K562 (cell line): ENCODE measurements around the gene SUPT3H. TPM values are rescaled to one million over a fixed set of nuclear protein-coding genes. Genes with fewer than 3 reads are reported as not detected.

ENCODE experiments used
- ATAC-seq: fragments of 200-7000 bp; cut with Tn5 transposase; 3 replicates; pipeline ENCODE4 v1.9.1; 2020; ENCODE audit warnings: moderate library complexity
- BruUV-seq: library from RNA; stranded (reverse); fragments of 400-500 nt; replicated peaks from 2 replicates; lab custom pipeline; 2021; lab: Mats Ljungman, UMichigan
- CTCF ChIA-PET: fragments of 300-600 bp; formaldehyde crosslinking; extraction: SDS; loops from one replicate; lab custom pipeline; 2021; ENCODE audit warnings: low intra/inter-chr PET ratio; lab: Yijun Ruan, JAX
- POLR2A ChIA-PET: fragments of 300-600, 350-650 bp; sonication (Branson Sonifier 250); formaldehyde crosslinking; extraction: SDS; loops from one replicate; lab custom pipeline; 2021; ENCODE audit warnings: antibody characterized with exemption, inconsistent platforms; lab: Yijun Ruan, JAX
- DNase-seq, 4 experiments: peaks; one replicate each; pipeline versions ENCODE4 v3.0.0 to v3.0.0-alpha.2; 2011 to 2018; ENCODE audit warnings: low spot score in 3 of 4, mixed read lengths in 3 of 4; ENCODE audit errors: extremely low read depth in 1 of 4
- FAIRE-seq: peaks from 2 replicates; lab custom pipeline; 2011; peaks lifted over from hg19 to GRCh38; lab: Jason Lieb, UNC
- H2AFZ ChIP-seq: 2 replicates; pipeline ENCODE4 v1.6.0; 2011; ENCODE audit warnings: low read depth, low read length, control low read depth, inconsistent platforms
- H3K27ac ChIP-seq: fragments of 200-600 bp; 3 replicates; pipeline ENCODE4 v1.8.0; 2011; ENCODE audit warnings: low read depth, mild to moderate bottlenecking, control low read depth, inconsistent platforms, low read length, moderate library complexity, mixed read lengths; ENCODE audit errors: extremely low read depth
- H3K27me3 ChIP-seq, 2 experiments: fragments of 300-600 bp in 1 of 2; 2 replicates in 1 of 2; 3 replicates in 1 of 2; pipeline versions ENCODE4 v1.6.0 to v1.8.0; 2011; ENCODE audit warnings: inconsistent platforms in 2 of 2, low read length in 2 of 2, mild to moderate bottlenecking in 1 of 2, mixed read lengths in 1 of 2, moderate library complexity in 1 of 2; ENCODE audit not compliant: control insufficient read depth in 2 of 2, insufficient read depth in 2 of 2
- H3K36me3 ChIP-seq: fragments of 300-600 bp; 3 replicates; pipeline ENCODE4 v1.8.0; 2011; ENCODE audit warnings: mild to moderate bottlenecking, low read length, inconsistent platforms; ENCODE audit not compliant: control insufficient read depth, insufficient read depth
- H3K4me1 ChIP-seq, 2 experiments: fragments of 200-600 bp in 1 of 2; replicated peaks in 1 of 2; 2 replicates in 1 of 2; 3 replicates in 1 of 2; pipeline versions ENCODE4 v1.5.1 to v1.8.0; 2011; ENCODE audit warnings: inconsistent platforms in 2 of 2, low read length in 2 of 2, mild to moderate bottlenecking in 1 of 2, mixed read lengths in 1 of 2, moderate library complexity in 1 of 2; ENCODE audit not compliant: control insufficient read depth in 2 of 2, insufficient read depth in 2 of 2
- H3K4me2 ChIP-seq: 2 replicates; pipeline ENCODE4 v1.6.1; 2011; ENCODE audit warnings: low read length, control low read depth, inconsistent platforms, mixed read lengths; ENCODE audit not compliant: insufficient read depth
- H3K4me3 ChIP-seq: fragments of 200-600 bp; sonication (generic), shearing (Covaris generic); 2 replicates; pipeline ENCODE4 v1.5.1; 2016; ENCODE audit warnings: control low read depth, inconsistent platforms
- H3K79me2 ChIP-seq: fragments of 200-600 bp; 3 replicates; pipeline ENCODE4 v1.8.0; 2011; ENCODE audit warnings: low read length, inconsistent platforms; ENCODE audit not compliant: control insufficient read depth, insufficient read depth
- H3K9ac ChIP-seq, 2 experiments: 2 replicates each; pipeline versions ENCODE4 v1.6.0 to v1.6.1; 2011; ENCODE audit warnings: low read depth in 2 of 2, low read length in 2 of 2, control low read depth in 1 of 2, inconsistent platforms in 1 of 2, mild to moderate bottlenecking in 1 of 2, mixed read lengths in 1 of 2; ENCODE audit not compliant: insufficient read depth in 1 of 2
- H3K9me1 ChIP-seq: one replicate; pipeline ENCODE4 v1.6.0; 2011; ENCODE audit warnings: inconsistent platforms, mild to moderate bottlenecking, low read length, moderate library complexity; ENCODE audit not compliant: control insufficient read depth, insufficient read depth
- H3K9me3 ChIP-seq: replicated peaks from 2 replicates; pipeline ENCODE4 v1.5.1; 2011; ENCODE audit warnings: low read depth, low read length, inconsistent platforms; ENCODE audit not compliant: control insufficient read depth, insufficient read depth
- H4K20me1 ChIP-seq: replicated peaks from 2 replicates; pipeline ENCODE4 v1.6.1; 2011; ENCODE audit warnings: low read length, inconsistent platforms, mixed read lengths; ENCODE audit not compliant: control insufficient read depth, insufficient read depth
- ARID4B ChIP-seq: sonication (generic); formaldehyde crosslinking; IDR thresholded peaks from 2 replicates; pipeline ENCODE4 v1.8.0; 2022; ENCODE audit warnings: mild to moderate bottlenecking, missing genetic modification reagents
- HNRNPL ChIP-seq: fragments of 200-400 bp; formaldehyde crosslinking; IDR thresholded peaks from 2 replicates; pipeline ENCODE4 v1.6.1; 2017; ENCODE audit warnings: low read depth, mild to moderate bottlenecking, low read length
- MIER1 ChIP-seq: fragments of 450-650 bp; IDR thresholded peaks from 2 replicates; pipeline ENCODE4 v1.6.1; 2016; ENCODE audit warnings: antibody characterized with exemption, mild to moderate bottlenecking, low read depth
- MYC ChIP-seq, 2 experiments: fragments of 250-450 bp in 1 of 2; sonication (Bioruptor Pico) in 1 of 2; IDR thresholded peaks; 2 replicates each; pipeline versions ENCODE4 v1.5.1 to v1.6.1; 2012 to 2021; ENCODE audit warnings: low read depth in 2 of 2, borderline replicate concordance in 1 of 2, improper control_type of control experiment in 1 of 2, low read length in 1 of 2, mild to moderate bottlenecking in 1 of 2, moderate library complexity in 1 of 2
- NFYB ChIP-seq: IDR thresholded peaks from 2 replicates; pipeline ENCODE4 v1.6.1; 2011; ENCODE audit warnings: mild to moderate bottlenecking, moderate library complexity; ENCODE audit not compliant: insufficient read length; ENCODE audit errors: extremely low read depth
- POLR3A ChIP-seq: IDR thresholded peaks from 2 replicates; pipeline ENCODE4 v1.6.1; 2011; ENCODE audit warnings: borderline replicate concordance, mild to moderate bottlenecking, moderate library complexity; ENCODE audit not compliant: insufficient read length, insufficient read depth; ENCODE audit errors: extremely low read depth
- U2AF2 ChIP-seq: fragments of 200-400 bp; formaldehyde crosslinking; optimal IDR thresholded peaks from 2 replicates; pipeline ENCODE3; 2017; ENCODE audit warnings: low read depth, mild to moderate bottlenecking, low read length
- ZFPM2 ChIP-seq: fragments of 250-450 bp; sonication (Bioruptor Pico); IDR thresholded peaks from 2 replicates; pipeline ENCODE4 v1.5.1; 2022; ENCODE audit warnings: mild to moderate bottlenecking
- ZNF395 ChIP-seq: fragments of 200-800 bp; sonication (Bioruptor generic); IDR thresholded peaks from 2 replicates; pipeline ENCODE4 v1.6.1; 2017; ENCODE audit warnings: missing genetic modification characterization, missing compliant biosample characterization
- ZNF644 ChIP-seq: fragments of 200-800 bp; sonication (Bioruptor generic); IDR thresholded peaks from 2 replicates; pipeline ENCODE4 v1.6.1; 2016; ENCODE audit warnings: low read depth, missing genetic modification characterization, missing compliant biosample characterization
- ZSCAN29 ChIP-seq: fragments of 450-650 bp; IDR thresholded peaks from 2 replicates; pipeline ENCODE4 v1.6.1; 2017
- WGBS: fragments of 100-300 bp; shearing (Covaris generic); methylation state at CpG from one replicate; pipeline ENCODE4 v1.1.6; 2016; ENCODE audit warnings: low coverage, mixed read lengths; ENCODE audit not compliant: insufficient coverage; ENCODE audit errors: missing lambda C conversion rate; 5-methylcytosine and 5-hydroxymethylcytosine counted together
- in situ Hi-C: fragments of 300-500 bp; cut with MboI; formaldehyde crosslinking; loops from 4 replicates; pipeline ENCODE4 v1.15.0; 2018; ENCODE audit warnings: inconsistent platforms, mixed read lengths
- intact Hi-C: fragments of 100-400 bp; cut with micrococcal nuclease; formaldehyde crosslinking; loops from 2 replicates; pipeline ENCODE4 v1.14.2; 2022
- polyA plus RNA-seq, 8 experiments: library from polyadenylated mRNA; depleted of rRNA in 4 of 8; stranded (reverse) in 5 of 8; unstranded in 3 of 8; fragments of >200 nt; fragmentation: Nextera tagmentation in 2 of 8; fragmentation: Illumina TruSeq in 1 of 8; extraction: Ambion mirVana in 2 of 8; extraction: Trizol in 1 of 8; gene quantifications; 2 replicates each; pipeline versions ENCODE4 v1.2.1 to v1.2.3, GENCODE V29; 2011 to 2014; ENCODE audit warnings: inconsistent platforms in 1 of 8, missing spikeins in 1 of 8
- total RNA-seq, 7 experiments: library from RNA; depleted of rRNA in 6 of 7; stranded (reverse); fragments of >200 nt in 6 of 7; fragmentation: Illumina TruSeq in 2 of 7; extraction: Trizol in 2 of 7; gene quantifications; 2 replicates each; pipeline versions ENCODE4 v1.2.1 to v1.2.3, GENCODE V29; 2011 to 2021; ENCODE audit warnings: low replicate concordance in 1 of 7
- TF ChIP-seq, protein P1 (sequence below): sonication (generic); formaldehyde crosslinking; IDR thresholded peaks from 2 replicates; pipeline ENCODE4 v1.8.0; 2022; ENCODE audit warnings: missing genetic modification reagents, mild to moderate bottlenecking, borderline replicate concordance

The SUPT3H gene
- total and polyA plus RNA-seq, 9 of the 15 experiments (the other 6 are each of a cell fraction or from before 2014, with no cell fraction given), result 7.2 to 16.3 (median 11.9) TPM

- WGBS, result 91% methylated on average over 1 of the region's 1 CpG
- H3K27ac ChIP-seq, result no peak overlapping the region
- H2AFZ ChIP-seq, result no peak overlapping the region
- ChIA-PET CTCF (no interaction called here), POLR2A (no interaction called here)
- no peak overlapping the region for H3K4me3 ChIP-seq
- no peaks in the 10 kb centered on the region for H3K36me3 ChIP-seq
- ATAC-seq (no peak), DNase-seq (no peak), FAIRE-seq (no peak)
- H3K79me2 ChIP-seq, result no peaks in the 10 kb centered on the region
- H3K27me3 ChIP-seq, result no peaks in the 10 kb centered on the region
- H3K4me2 ChIP-seq, result no peak overlapping the region
- H4K20me1 ChIP-seq, result no peaks in the 10 kb centered on the region
- BruUV-seq, result no TSS peak
- H3K9me1 ChIP-seq, result no peaks in the 10 kb centered on the region
- in situ Hi-C loops, result no loop called here
- no peaks in the 10 kb centered on the region for H3K4me1 ChIP-seq
- TF ChIP-seq, protein P1, sequence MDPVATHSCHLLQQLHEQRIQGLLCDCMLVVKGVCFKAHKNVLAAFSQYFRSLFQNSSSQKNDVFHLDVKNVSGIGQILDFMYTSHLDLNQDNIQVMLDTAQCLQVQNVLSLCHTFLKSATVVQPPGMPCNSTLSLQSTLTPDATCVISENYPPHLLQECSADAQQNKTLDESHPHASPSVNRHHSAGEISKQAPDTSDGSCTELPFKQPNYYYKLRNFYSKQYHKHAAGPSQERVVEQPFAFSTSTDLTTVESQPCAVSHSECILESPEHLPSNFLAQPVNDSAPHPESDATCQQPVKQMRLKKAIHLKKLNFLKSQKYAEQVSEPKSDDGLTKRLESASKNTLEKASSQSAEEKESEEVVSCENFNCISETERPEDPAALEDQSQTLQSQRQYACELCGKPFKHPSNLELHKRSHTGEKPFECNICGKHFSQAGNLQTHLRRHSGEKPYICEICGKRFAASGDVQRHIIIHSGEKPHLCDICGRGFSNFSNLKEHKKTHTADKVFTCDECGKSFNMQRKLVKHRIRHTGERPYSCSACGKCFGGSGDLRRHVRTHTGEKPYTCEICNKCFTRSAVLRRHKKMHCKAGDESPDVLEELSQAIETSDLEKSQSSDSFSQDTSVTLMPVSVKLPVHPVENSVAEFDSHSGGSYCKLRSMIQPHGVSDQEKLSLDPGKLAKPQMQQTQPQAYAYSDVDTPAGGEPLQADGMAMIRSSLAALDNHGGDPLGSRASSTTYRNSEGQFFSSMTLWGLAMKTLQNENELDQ (CRISPR knock-in tag), result no peak
- TF ChIP-seq ARID4B (CRISPR knock-in tag), result no peak
- TF ChIP-seq NFYB, result no peak
- no peak for TF ChIP-seq MYC (IDR thresholded peaks at IDR 0.05; ENCODE audit: low read depth, low read length)
- TF ChIP-seq MYC (CRISPR knock-in tag; IDR thresholded peaks at IDR 0.05; ENCODE audit: borderline replicate concordance, low read depth), result no peak
- TF ChIP-seq U2AF2, result no peak
- no peak for TF ChIP-seq ZFPM2 (CRISPR knock-in tag)
- no peak for TF ChIP-seq ZNF395
- no peak for TF ChIP-seq MIER1
- TF ChIP-seq ZNF644 (tag), result no peak
- TF ChIP-seq HNRNPL, result no peak
- TF ChIP-seq POLR3A, result no peak
- TF ChIP-seq ZSCAN29, result no peak
- TF ChIP-seq, all 486 proteins: peak for 0
- intact Hi-C loops, result no loop called here
- H3K9ac ChIP-seq, result no peak overlapping the region
- no peaks in the 10 kb centered on the region for H3K9me3 ChIP-seq
Observed at GRCh38 chr6:45365036-45365435, 12.7 kb downstream of the SUPT3H start.
